GM23338 (cell line): ENCODE results near the gene GCNT3. TPM values are rescaled to one million over a fixed set of nuclear protein-coding genes. Genes with fewer than 3 reads are reported as not detected.

Experiments
- ATAC-seq: fragments of 200-7000 bp; cut with Tn5 transposase; 3 replicates; pipeline ENCODE4 v1.9.1; 2020
- DNase-seq: peaks from one replicate; pipeline ENCODE4 v3.0.0-alpha.2; 2015; ENCODE audit warnings: low spot score
- H2AFZ ChIP-seq: fragments of 200-600 bp; sonication (generic); 2 replicates; pipeline ENCODE4 v1.8.0; 2016; ENCODE audit warnings: antibody characterized with exemption, mild to moderate bottlenecking, moderate library complexity
- H3F3A ChIP-seq: fragments of 200-600 bp; sonication (generic); replicated peaks from 2 replicates; pipeline ENCODE4 v1.8.0; 2017; ENCODE audit warnings: antibody characterized with exemption, mixed run types, low read depth
- H3K27ac ChIP-seq: fragments of 200-600 bp; sonication (generic); 2 replicates; pipeline ENCODE4 v1.6.1; 2016; ENCODE audit warnings: low read depth
- H3K27me3 ChIP-seq: fragments of 200-600 bp; sonication (generic); 2 replicates; pipeline ENCODE4 v1.8.0; 2016; ENCODE audit warnings: mild to moderate bottlenecking, mixed run types, moderate library complexity; ENCODE audit not compliant: insufficient read depth
- H3K36me3 ChIP-seq: fragments of 200-600 bp; sonication (generic); 2 replicates; pipeline ENCODE4 v1.8.0; 2016; ENCODE audit warnings: mild to moderate bottlenecking; ENCODE audit not compliant: insufficient read depth
- H3K4me1 ChIP-seq: fragments of 200-600 bp; sonication (generic); 2 replicates; pipeline ENCODE4 v1.8.0; 2016; ENCODE audit warnings: mild to moderate bottlenecking, moderate library complexity; ENCODE audit not compliant: insufficient read depth
- H3K4me2 ChIP-seq: fragments of 200-600 bp; sonication (generic); 2 replicates; pipeline ENCODE4 v1.7.1; 2017; ENCODE audit warnings: mixed run types
- H3K4me3 ChIP-seq: fragments of 200-600 bp; sonication (generic); 2 replicates; pipeline ENCODE4 v1.6.1; 2016; ENCODE audit warnings: mixed run types
- H3K79me2 ChIP-seq: fragments of 200-600 bp; sonication (generic); replicated peaks from 2 replicates; pipeline ENCODE4 v1.8.0; 2017; ENCODE audit warnings: mild to moderate bottlenecking; ENCODE audit not compliant: insufficient read depth
- H3K9me2 ChIP-seq: fragments of 200-600 bp; sonication (generic); 2 replicates; pipeline ENCODE4 v1.8.0; 2017; ENCODE audit not compliant: insufficient read depth
- H4K20me1 ChIP-seq: fragments of 200-600 bp; sonication (generic); replicated peaks from 2 replicates; pipeline ENCODE4 v1.8.0; 2017; ENCODE audit warnings: mild to moderate bottlenecking; ENCODE audit not compliant: insufficient read depth
- H3K27ac Mint-ChIP-seq: 2 replicates; pipeline ENCODE4 v1.8.0; 2020; ENCODE audit warnings: inconsistent platforms, mild to moderate bottlenecking, moderate library complexity, mixed read lengths
- H3K27me3 Mint-ChIP-seq: 3 replicates; pipeline ENCODE4 v1.8.0; 2022; ENCODE audit warnings: low read depth, mild to moderate bottlenecking, moderate library complexity, mixed read lengths, inconsistent platforms; ENCODE audit not compliant: insufficient read depth, poor library complexity
- H3K36me3 Mint-ChIP-seq: 3 replicates; pipeline ENCODE4 v1.8.0; 2021; ENCODE audit warnings: low read depth, mild to moderate bottlenecking, inconsistent platforms, moderate library complexity, mixed read lengths
- H3K4me1 Mint-ChIP-seq: 3 replicates; pipeline ENCODE4 v1.8.0; 2020; ENCODE audit warnings: mild to moderate bottlenecking, inconsistent platforms, mixed read lengths
- H3K4me3 Mint-ChIP-seq: 3 replicates; pipeline ENCODE4 v1.8.0; 2021; ENCODE audit warnings: moderate library complexity, mild to moderate bottlenecking, inconsistent platforms, mixed read lengths
- H3K9me3 Mint-ChIP-seq: 3 replicates; pipeline ENCODE4 v1.8.0; 2020; ENCODE audit warnings: moderate library complexity, mild to moderate bottlenecking, inconsistent platforms, mixed read lengths
- CREB1 ChIP-seq: fragments of 250-450 bp; sonication (Bioruptor Pico); IDR thresholded peaks from 2 replicates; pipeline ENCODE4 v1.5.0; 2020; ENCODE audit warnings: low read depth, mild to moderate bottlenecking, moderate library complexity
- EZH2 ChIP-seq: fragments of 200-600 bp; sonication (generic); IDR thresholded peaks from one replicate; pipeline ENCODE4 v1.8.0; 2017; ENCODE audit warnings: antibody characterized with exemption, mild to moderate bottlenecking, low read depth; ENCODE audit not compliant: unreplicated experiment
- EZH2phosphoT487 ChIP-seq: fragments of 200-600 bp; sonication (generic); IDR thresholded peaks from one replicate; pipeline ENCODE4 v1.8.1; 2018; ENCODE audit warnings: antibody characterized with exemption; ENCODE audit not compliant: unreplicated experiment
- JUNB ChIP-seq: IDR thresholded peaks from one replicate; pipeline ENCODE4 v1.6.1; 2016; ENCODE audit warnings: antibody characterized with exemption; ENCODE audit not compliant: unreplicated experiment
- POLR2AphosphoS5 ChIP-seq: IDR thresholded peaks from 2 replicates; pipeline ENCODE4 v1.6.1; 2016; ENCODE audit warnings: antibody characterized with exemption, low read depth
- STAT1 ChIP-seq: IDR thresholded peaks from one replicate; pipeline ENCODE4 v1.6.1; 2016; ENCODE audit warnings: antibody characterized with exemption; ENCODE audit not compliant: unreplicated experiment
- ZNF114 ChIP-seq: fragments of 250-450 bp; sonication (Bioruptor Pico); IDR thresholded peaks from 2 replicates; pipeline ENCODE4 v1.5.0; 2020; ENCODE audit warnings: mild to moderate bottlenecking, moderate library complexity
- ZNF331 ChIP-seq: fragments of 250-450 bp; sonication (Bioruptor Pico); IDR thresholded peaks from 2 replicates; pipeline ENCODE4 v1.5.0; 2020; ENCODE audit warnings: low read depth, mild to moderate bottlenecking, moderate library complexity
- polyA plus RNA-seq: library from polyadenylated mRNA; unstranded; fragments of >200 nt; fragmentation: Nextera tagmentation; extraction: Ambion mirVana; gene quantifications from 2 replicates; pipeline ENCODE4 v1.2.1, GENCODE V29; 2016
- total RNA-seq: library from RNA; depleted of rRNA; stranded (reverse); fragments of >200 nt; shearing (Covaris generic); gene quantifications from 2 replicates; pipeline ENCODE4 v1.2.3, GENCODE V29; 2014
- TF ChIP-seq, protein P1 (sequence below): IDR thresholded peaks from 2 replicates; pipeline ENCODE4 v1.6.1; 2016; ENCODE audit warnings: antibody characterized with exemption
- TF ChIP-seq, protein P2 (sequence below), 2 experiments: fragments of 200-600 bp in 1 of 2; sonication (generic) in 1 of 2; conservative IDR thresholded peaks; 2 replicates each; pipeline versions ENCODE4 v1.5.1 to v1.6.1; 2016 to 2017; ENCODE audit warnings: antibody characterized with exemption in 2 of 2, low read depth in 2 of 2, mild to moderate bottlenecking in 2 of 2, moderate library complexity in 1 of 2
- TF ChIP-seq, protein P3 (sequence below): fragments of 250-450 bp; sonication (Bioruptor Pico); IDR thresholded peaks from 2 replicates; pipeline ENCODE4 v1.5.0; 2020; ENCODE audit warnings: mild to moderate bottlenecking, moderate library complexity

Gene GCNT3
- total and polyA plus RNA-seq, 2 experiments from 2014 or later = not detected

DNA sequence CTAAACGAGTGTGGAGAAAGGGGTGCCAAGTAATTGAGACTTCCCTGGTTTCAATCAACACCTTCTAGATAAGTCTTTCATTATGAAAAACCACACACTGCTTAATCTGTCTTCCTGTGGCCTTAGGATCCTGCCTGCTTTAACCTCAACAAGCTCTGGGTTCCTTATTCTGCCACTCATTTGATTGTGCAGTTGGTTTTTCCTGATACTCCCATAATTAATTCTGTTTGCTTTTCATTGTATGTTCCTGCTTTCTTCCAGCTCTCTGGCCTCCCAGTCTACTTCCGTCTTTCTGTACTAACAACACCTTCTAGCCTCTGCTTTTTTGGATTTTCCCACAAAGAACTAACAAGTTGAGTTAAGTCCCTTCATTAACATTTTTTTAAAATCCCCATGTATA lies 20.2 kb upstream of the GCNT3 start:
- DNase-seq (no peak), ATAC-seq (no peak)
- Mint-ChIP-seq H3K4me3 (no peak overlapping the region), H3K27me3 (no peaks in the 10 kb centered on the region), H3K9me3 (no peaks in the 10 kb centered on the region), H3K27ac (no peak overlapping the region), H3K4me1 (peaks cover 5% of the 10 kb centered on the region), H3K36me3 (no peaks in the 10 kb centered on the region)
- H3K36me3 ChIP-seq = no peaks in the 10 kb centered on the region
- no peaks in the 10 kb centered on the region for H3F3A ChIP-seq
- no peaks in the 10 kb centered on the region for H4K20me1 ChIP-seq
- H3K9me2 ChIP-seq = no peaks in the 10 kb centered on the region
- H3K27ac ChIP-seq = no peak overlapping the region
- H3K4me2 ChIP-seq = no peak overlapping the region
- peak overlapping the region; percentile 21 for H2AFZ ChIP-seq
- H3K79me2 ChIP-seq = no peaks in the 10 kb centered on the region
- H3K27me3 ChIP-seq = no peaks in the 10 kb centered on the region
- H3K4me1 ChIP-seq = no peaks in the 10 kb centered on the region
- H3K4me3 ChIP-seq = no peak overlapping the region
- TF ChIP-seq, protein P1, sequence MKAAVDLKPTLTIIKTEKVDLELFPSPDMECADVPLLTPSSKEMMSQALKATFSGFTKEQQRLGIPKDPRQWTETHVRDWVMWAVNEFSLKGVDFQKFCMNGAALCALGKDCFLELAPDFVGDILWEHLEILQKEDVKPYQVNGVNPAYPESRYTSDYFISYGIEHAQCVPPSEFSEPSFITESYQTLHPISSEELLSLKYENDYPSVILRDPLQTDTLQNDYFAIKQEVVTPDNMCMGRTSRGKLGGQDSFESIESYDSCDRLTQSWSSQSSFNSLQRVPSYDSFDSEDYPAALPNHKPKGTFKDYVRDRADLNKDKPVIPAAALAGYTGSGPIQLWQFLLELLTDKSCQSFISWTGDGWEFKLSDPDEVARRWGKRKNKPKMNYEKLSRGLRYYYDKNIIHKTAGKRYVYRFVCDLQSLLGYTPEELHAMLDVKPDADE = no peak
- TF ChIP-seq, protein P2, sequence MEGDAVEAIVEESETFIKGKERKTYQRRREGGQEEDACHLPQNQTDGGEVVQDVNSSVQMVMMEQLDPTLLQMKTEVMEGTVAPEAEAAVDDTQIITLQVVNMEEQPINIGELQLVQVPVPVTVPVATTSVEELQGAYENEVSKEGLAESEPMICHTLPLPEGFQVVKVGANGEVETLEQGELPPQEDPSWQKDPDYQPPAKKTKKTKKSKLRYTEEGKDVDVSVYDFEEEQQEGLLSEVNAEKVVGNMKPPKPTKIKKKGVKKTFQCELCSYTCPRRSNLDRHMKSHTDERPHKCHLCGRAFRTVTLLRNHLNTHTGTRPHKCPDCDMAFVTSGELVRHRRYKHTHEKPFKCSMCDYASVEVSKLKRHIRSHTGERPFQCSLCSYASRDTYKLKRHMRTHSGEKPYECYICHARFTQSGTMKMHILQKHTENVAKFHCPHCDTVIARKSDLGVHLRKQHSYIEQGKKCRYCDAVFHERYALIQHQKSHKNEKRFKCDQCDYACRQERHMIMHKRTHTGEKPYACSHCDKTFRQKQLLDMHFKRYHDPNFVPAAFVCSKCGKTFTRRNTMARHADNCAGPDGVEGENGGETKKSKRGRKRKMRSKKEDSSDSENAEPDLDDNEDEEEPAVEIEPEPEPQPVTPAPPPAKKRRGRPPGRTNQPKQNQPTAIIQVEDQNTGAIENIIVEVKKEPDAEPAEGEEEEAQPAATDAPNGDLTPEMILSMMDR (conservative IDR thresholded peaks at IDR 0.05; ENCODE audit: low read depth in 2 of 2) = no peak
- no peak for TF ChIP-seq ZNF114 (CRISPR knock-in tag)
- TF ChIP-seq POLR2AphosphoS5 = no peak
- TF ChIP-seq JUNB = no peak
- TF ChIP-seq, protein P3, sequence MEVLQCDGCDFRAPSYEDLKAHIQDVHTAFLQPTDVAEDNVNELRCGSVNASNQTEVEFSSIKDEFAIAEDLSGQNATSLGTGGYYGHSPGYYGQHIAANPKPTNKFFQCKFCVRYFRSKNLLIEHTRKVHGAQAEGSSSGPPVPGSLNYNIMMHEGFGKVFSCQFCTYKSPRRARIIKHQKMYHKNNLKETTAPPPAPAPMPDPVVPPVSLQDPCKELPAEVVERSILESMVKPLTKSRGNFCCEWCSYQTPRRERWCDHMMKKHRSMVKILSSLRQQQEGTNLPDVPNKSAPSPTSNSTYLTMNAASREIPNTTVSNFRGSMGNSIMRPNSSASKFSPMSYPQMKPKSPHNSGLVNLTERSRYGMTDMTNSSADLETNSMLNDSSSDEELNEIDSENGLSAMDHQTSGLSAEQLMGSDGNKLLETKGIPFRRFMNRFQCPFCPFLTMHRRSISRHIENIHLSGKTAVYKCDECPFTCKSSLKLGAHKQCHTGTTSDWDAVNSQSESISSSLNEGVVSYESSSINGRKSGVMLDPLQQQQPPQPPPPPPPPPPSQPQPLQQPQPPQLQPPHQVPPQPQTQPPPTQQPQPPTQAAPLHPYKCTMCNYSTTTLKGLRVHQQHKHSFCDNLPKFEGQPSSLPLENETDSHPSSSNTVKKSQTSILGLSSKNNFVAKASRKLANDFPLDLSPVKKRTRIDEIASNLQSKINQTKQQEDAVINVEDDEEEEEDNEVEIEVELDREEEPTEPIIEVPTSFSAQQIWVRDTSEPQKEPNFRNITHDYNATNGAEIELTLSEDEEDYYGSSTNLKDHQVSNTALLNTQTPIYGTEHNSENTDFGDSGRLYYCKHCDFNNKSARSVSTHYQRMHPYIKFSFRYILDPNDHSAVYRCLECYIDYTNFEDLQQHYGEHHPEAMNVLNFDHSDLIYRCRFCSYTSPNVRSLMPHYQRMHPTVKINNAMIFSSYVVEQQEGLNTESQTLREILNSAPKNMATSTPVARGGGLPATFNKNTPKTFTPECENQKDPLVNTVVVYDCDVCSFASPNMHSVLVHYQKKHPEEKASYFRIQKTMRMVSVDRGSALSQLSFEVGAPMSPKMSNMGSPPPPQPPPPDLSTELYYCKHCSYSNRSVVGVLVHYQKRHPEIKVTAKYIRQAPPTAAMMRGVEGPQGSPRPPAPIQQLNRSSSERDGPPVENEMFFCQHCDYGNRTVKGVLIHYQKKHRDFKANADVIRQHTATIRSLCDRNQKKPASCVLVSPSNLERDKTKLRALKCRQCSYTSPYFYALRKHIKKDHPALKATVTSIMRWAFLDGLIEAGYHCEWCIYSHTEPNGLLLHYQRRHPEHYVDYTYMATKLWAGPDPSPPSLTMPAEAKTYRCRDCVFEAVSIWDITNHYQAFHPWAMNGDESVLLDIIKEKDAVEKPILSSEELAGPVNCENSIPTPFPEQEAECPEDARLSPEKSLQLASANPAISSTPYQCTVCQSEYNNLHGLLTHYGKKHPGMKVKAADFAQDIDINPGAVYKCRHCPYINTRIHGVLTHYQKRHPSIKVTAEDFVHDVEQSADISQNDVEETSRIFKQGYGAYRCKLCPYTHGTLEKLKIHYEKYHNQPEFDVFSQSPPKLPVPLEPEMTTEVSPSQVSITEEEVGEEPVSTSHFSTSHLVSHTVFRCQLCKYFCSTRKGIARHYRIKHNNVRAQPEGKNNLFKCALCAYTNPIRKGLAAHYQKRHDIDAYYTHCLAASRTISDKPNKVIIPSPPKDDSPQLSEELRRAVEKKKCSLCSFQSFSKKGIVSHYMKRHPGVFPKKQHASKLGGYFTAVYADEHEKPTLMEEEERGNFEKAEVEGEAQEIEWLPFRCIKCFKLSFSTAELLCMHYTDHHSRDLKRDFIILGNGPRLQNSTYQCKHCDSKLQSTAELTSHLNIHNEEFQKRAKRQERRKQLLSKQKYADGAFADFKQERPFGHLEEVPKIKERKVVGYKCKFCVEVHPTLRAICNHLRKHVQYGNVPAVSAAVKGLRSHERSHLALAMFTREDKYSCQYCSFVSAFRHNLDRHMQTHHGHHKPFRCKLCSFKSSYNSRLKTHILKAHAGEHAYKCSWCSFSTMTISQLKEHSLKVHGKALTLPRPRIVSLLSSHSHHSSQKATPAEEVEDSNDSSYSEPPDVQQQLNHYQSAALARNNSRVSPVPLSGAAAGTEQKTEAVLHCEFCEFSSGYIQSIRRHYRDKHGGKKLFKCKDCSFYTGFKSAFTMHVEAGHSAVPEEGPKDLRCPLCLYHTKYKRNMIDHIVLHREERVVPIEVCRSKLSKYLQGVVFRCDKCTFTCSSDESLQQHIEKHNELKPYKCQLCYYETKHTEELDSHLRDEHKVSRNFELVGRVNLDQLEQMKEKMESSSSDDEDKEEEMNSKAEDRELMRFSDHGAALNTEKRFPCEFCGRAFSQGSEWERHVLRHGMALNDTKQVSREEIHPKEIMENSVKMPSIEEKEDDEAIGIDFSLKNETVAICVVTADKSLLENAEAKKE (CRISPR knock-in tag) = no peak
- TF ChIP-seq EZH2 = no peak
- TF ChIP-seq ZNF331 (CRISPR knock-in tag) = no peak
- TF ChIP-seq EZH2phosphoT487 = no peak
- no peak for TF ChIP-seq CREB1 (CRISPR knock-in tag)
- no peak for TF ChIP-seq STAT1
